HFF-Myc (cell line): ENCODE results near the gene WASHC4.

Source experiments
- DNase-seq: peaks from one replicate; pipeline ENCODE4 v3.0.0-alpha.2; 2011; ENCODE audit warnings: low read depth; ENCODE audit errors: extremely low read depth
- H3K4me3 ChIP-seq: replicated peaks from 2 replicates; pipeline ENCODE4 v1.5.1; 2011; ENCODE audit warnings: low read depth, mild to moderate bottlenecking, control low read depth, low read length
- CTCF ChIP-seq: IDR thresholded peaks from 2 replicates; pipeline ENCODE4 v1.5.1; 2012; ENCODE audit warnings: mild to moderate bottlenecking, low read depth, low read length, control low read depth; ENCODE audit errors: missing control alignments

Gene WASHC4

GRCh38 chr12:105120551-105120950, 13.0 kb downstream of the WASHC4 start:
- no peak for DNase-seq
- no peak for TF ChIP-seq CTCF
- no peak overlapping the region for H3K4me3 ChIP-seq

GRCh38 chr12:105138248-105138647, 30.7 kb downstream of the WASHC4 start:
- TF ChIP-seq CTCF: no peak
- DNase-seq: no peak
- no peak overlapping the region for H3K4me3 ChIP-seq

- H3K4me3 ChIP-seq: no peak overlapping the region
- no peak for DNase-seq
- TF ChIP-seq CTCF: no peak
Observed at GRCh38 chr12:105141320-105141922, 33.9 kb downstream of the WASHC4 start.

- no peak for TF ChIP-seq CTCF
- no peak for DNase-seq
- H3K4me3 ChIP-seq: no peak overlapping the region
Observed at GRCh38 chr12:105142259-105142658, 34.7 kb downstream of the WASHC4 start.

GRCh38 chr12:105156260-105156659, 48.7 kb downstream of the WASHC4 start:
- H3K4me3 ChIP-seq: no peak overlapping the region
- no peak for DNase-seq
- no peak for TF ChIP-seq CTCF

GRCh38 chr12:105157606-105158005, 50.1 kb downstream of the WASHC4 start:
- TF ChIP-seq CTCF: no peak
- DNase-seq: no peak
- no peak overlapping the region for H3K4me3 ChIP-seq

GRCh38 chr12:105158876-105159275, 51.3 kb downstream of the WASHC4 start:
- DNase-seq: no peak
- no peak for TF ChIP-seq CTCF
- H3K4me3 ChIP-seq: no peak overlapping the region
